HG03558 (cell line): Measurements from ENCODE around the gene WWC2.
"Not testable (repeated sequence)": the region's sequence is repeated elsewhere in the genome, so short reads cannot be mapped to it uniquely, and the experiment has no call there.

Source experiments
- ATAC-seq: cut with Tn5 transposase; IDR thresholded peaks from one replicate; pipeline ENCODE4 v1.9.1; 2021; ENCODE audit warnings: moderate number of reproducible peaks; ENCODE audit not compliant: unreplicated experiment; ENCODE audit errors: extremely low read depth

WWC2 gene

DNA sequence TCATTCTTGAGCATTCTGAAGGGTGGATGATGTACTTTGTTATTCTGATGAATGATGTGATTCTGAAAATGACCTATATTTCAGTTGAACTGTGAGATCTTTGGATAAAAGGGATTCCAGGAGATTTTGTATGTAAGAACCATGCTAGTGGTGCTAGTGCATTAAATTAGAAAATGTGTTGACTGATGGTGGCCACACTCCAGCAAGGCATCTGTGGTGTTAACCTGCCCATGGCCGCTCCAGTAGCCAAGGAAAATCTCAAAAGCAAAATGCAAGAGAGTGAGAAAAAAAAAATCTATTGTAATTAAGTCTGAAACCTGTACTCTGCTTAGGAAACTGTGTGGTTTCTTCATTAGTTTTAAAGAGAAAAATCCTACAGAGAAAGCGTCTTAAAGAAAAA lies 93.5 kb downstream of the WWC2 start:
- ATAC-seq = no peak

DNA sequence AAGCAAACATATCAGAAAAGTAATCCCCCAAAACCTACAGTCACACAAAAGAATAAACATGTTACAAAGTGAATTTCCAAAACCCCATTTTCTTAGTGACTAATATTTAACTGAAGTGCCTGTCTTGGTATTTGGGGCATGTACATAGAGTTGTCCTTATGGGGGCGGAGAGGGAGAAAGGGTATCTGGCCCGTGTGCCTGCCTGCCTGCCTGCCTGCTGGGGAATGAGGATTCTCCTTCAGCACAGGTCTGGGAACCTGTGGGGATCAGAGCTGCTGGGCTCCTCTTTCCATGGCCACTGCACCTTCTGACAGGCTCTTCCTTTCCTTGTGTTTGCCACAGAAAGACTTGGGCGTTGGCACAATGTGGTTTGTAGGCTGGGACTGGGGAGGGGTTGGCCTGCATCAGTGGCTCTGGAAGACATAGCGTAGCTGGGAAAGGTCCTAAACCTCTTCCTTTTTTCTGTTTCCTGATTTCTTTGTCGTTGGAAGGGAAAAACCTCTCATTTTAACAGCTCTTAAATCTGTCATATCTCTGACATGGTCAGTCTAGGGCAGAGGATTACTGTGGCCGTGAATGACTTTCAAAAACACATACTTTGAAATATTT lies 94.8 kb downstream of the WWC2 start:
- ATAC-seq = not testable (repeated sequence)

DNA sequence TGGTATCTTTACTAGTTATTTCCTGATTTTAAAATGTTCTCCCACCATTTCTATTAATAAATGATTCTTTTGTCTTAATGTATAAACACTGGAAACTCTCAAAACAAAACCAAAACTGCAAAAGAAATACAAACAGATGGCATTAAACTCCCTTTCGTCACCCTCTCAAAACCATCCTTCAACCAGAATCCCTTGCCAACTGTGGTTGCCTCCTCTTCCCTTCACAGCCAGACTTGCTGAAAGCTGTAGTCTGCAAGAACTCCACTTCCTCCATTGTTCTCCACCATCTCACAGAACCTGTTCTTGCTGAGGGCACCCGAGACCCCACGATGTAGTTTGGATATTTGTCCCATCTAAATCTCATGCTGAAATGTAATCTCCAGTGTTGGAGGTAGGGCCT lies 96.5 kb downstream of the WWC2 start:
- no peak for ATAC-seq

DNA sequence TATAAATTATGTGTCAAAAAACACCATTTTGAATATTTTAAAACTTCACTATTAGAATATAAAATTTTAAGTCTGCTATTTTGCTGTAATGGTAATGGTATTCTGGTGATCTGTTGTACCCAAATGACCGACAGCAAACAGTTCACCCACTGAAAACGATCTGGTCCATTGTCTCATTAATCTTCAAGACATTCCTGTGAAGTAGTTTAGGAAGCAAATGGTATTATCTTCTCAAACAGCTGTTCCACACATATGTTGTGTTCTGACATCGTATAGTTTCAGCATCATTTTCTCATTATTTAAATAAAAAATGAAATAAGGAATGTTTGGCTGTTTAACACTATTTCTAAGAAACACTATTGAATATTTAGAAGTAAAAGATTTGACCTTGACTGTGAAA lies 98.1 kb downstream of the WWC2 start:
- no peak for ATAC-seq

DNA sequence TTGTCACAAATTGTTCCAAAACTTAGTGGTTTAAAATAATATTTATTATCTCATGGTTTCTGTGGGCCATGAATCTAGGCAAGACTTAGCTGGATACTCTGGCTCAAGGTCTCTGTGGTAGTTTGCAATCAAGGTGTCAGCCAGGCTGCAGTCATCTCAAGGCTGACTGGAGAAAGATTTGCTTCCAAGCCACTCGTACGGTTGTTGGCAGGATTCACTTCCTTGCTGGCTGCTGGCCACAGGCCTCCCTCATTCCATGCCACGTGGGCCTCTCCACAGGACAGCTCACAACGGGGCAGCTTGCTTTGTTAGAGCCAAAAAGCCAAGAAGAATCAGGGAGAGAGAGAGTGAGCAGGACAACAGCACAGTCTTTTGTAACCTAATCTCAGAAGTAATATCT lies 101.4 kb downstream of the WWC2 start:
- no peak for ATAC-seq

DNA sequence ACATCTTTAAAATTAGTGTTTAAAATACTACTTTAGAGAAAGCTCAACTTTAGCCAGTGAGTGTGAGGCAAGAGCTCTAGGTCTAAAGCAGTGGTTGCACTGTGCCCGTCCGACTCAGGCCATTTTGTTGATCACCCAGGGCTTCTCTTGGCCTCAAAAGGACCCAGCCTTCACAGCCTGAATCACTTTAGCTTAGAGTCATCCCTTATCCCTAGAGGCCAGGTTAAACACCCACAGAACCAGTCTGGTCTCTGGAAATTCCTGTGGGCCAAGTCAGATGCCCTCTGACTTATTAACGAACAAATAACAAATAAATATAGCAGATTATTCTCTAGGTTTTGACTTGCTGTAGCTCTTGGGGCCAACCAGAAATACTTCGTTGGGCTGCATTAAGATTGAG lies 102.3 kb downstream of the WWC2 start:
- ATAC-seq = no peak

DNA sequence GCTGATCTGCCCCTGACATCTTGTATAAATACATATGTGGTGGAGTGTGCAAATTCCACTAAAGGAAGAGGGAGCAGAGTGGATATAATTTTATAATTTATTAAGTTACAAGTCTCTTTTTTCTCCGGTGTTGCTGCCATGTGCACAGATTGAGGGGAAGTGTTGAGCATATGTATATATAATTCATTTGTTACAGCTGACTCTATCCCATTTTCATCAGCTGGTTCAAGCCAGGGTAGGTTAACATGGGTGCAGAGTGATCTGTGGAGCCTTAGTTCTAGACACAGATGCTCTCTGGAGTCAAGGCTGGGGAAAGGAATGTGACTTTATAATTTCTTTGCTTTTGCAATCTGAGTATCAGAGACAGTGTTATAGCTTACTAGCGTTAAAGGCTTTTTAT lies 103.5 kb downstream of the WWC2 start:
- no peak for ATAC-seq

DNA sequence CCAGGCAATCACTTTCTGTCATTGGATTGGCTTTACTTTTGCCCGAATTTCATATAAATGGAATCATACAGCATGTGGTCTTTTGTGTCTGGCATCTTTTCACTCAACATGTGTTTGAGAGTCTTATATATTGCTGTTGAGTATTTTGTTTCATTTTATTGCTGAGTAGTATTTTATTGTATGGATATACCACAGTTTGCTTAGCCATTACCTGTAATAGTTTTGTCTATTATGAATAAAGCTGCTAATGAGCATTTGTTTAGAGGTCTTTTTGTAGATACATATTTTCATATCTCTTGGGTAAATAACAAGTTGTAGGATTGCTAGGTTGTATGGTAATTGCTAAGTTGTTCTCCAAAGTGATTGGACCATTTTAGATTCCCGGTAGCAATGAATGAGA lies 105.7 kb downstream of the WWC2 start:
- ATAC-seq = no peak

DNA sequence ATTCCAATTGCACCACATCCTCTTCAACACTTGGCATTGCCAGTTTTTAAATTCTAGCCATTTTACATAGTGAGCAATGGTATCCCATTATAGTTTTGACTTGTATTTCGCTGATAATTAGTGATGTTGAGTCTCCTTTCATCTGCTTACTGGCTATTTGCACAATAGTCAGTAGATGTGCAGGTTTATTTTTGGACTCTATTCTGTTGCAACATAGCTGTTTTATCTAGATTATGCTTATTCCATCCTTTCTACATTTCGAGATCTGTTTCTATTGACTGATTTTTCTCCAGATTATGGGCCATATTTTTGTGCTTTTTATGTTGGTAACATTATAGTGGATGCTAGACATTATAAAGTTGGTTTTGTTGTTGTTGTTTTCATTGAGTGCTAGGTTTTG lies 106.1 kb downstream of the WWC2 start:
- ATAC-seq = no peak

DNA sequence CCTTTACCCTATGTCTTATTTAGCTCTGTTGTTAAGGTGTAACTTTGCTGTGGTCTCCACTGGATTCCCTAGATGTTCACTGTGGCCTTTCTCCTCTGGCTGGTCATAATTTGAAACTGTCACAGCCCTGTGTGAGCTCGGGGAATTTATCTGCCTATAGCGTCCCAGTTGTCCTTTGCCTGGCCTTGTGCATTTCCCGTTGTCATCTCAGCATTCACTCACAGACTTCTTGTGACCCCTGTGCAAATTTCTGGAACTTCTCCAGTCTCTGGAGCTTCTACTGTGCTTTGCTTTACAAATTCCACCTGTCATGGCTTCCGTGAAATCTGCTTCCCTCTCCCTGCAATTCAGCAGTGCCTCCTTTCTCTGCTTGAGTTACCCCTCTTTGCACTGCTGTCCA lies 106.7 kb downstream of the WWC2 start:
- no peak for ATAC-seq

DNA sequence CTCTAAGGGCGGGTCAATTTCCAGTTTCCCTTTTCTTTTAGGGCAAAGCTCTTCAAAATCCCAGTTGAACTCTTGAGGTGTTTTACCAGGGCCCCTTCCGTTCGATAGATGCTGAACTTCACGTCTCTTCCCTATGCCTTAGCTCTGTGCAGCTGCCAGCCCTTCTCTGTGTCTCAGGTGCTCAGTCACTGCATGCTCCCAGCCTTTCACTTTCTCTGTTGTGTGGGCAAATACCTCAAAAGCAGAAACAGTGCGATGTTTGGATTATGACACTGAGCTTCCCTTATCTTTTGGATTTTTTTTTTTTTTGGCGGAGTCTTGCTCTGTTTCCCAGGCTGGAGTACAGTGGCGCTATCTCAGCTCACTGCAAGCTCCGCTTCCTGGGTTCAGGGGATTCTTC lies 112.5 kb downstream of the WWC2 start:
- no peak for ATAC-seq

DNA sequence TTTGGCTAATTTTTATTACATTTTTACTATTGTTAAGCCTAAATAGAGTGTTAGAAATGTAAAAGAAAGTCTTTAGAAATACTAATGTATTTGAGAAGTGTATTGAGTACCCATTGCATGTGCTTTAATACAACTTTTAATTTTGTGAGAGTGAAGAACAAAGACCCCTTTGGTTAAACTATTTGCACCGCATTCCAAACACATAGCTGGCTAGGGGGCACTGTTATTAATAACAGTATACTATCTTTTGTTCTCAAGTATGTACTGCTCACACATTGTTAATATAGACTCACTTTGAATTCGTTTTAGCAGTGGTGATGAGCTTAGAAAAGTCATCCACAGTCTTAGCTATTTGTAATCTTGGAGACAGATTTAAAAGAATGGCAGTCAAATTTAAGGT lies 114.9 kb downstream of the WWC2 start:
- no peak for ATAC-seq

DNA sequence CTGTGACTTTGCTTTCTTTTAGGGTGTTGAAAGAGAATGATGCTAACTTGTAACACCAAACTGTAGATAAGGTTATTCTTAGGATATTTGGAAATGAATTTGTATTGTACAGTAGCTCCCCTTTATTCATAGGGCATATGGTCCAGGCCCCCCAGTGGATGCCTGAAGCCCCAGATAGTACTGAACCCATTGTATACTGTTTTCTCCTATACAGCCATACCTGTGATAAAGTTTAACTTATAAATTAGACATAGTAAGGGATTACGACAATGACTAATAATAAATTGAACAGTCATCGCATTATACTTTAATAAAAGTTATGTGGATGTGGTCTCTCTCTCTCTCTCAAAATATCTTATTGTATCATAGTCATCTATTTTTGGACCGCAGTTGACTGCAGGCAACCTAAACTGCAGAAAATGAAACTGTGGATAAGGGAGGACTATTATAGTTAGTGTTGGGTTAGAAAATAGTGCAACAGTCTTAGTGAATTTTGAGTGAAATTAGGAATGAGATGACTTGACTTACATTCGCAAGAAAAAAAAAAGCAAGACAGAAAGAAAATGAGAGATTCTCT lies 115.9 kb downstream of the WWC2 start:
- ATAC-seq = no peak

DNA sequence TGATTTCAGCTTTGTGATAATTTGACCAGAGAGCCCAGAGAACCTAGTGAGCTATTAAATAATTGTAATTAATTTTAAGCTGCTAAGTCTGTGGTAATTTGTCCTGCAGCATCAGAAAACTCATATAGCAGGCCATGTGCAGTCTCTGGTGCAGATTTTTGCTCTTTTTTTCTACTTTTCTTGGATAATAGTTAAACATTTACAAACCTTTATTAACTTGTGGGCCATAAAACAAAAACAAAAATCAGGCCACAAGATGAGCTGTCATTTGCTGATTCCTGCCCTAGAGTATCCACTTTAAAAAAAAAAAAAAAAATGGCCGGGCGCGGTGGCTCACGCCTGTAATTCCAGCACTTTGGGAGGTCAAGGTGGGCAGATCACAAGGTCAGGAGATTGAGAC lies 121.2 kb downstream of the WWC2 start:
- no peak for ATAC-seq

DNA sequence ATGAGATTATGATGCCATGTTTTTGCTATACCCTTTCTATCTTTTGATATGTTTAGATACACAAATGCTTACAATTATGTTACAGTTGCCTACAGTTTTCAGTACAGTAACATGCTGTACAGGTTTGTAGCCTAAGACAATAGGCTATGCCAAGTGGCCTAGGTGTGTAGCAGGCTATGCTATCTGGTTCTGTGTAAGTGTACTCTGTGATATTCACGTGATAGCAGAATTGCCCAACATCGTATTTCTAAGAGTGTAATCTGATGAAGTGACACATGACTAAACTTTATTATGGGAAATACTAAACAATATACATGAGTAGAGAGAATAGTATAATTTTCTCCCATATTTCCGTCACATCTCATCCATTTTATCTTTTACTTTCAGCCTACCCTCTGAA lies 124.0 kb downstream of the WWC2 start:
- no peak for ATAC-seq

DNA sequence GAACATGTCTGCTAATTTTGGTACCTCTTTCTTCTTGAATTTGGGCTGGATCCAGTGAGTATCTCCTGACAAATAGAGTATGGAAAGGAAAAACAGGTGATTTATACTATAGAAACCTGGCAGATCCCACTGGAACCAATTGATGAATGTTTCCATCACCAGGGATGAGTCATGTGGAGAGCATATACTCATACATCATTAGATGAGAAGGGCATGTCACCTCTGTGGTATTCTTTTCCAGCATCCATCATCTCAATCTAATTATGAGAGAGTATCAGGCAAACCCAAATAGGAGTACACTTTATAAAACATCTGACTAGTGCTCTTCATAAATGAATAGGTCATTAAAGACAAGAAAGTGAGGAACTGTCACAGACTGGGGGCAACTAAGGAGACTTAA lies 130.3 kb downstream of the WWC2 start:
- no peak for ATAC-seq

DNA sequence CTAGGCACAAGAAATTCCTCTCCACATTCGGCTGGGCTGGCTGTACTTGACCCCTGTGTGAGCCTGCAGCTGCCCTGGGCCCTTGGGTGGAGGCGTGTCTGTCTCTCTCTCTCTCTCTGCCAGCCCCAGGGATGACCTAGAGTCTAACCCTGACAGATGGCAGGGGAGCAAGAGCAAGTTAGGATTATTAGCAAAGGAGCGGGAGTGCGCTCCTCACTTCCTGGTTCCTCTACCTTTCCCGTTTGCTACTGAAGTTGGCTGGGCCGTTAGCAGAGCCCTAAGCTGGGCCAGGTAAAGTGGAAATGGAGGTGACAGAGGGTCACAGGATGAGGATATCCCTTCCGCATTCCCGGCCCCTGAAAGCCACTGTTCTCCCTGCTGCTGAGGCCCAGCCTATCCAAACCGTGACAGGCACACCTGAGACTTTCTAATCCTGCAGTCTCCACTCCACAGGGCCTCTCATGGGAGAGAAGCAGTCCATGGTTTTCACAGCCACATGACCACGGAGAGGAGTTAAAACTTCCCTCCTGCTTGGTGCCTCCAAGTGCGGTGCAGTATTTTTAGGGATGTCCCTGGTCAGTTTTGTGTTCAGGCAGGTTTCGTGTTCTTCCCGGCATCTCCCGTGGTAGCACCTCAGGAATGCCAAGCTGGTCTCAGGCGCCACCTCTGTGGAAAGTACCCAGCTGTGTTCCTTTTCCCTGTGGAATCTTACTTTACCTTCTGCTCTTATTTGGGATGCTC lies 141.7 kb downstream of the WWC2 start:
- ATAC-seq = no peak

DNA sequence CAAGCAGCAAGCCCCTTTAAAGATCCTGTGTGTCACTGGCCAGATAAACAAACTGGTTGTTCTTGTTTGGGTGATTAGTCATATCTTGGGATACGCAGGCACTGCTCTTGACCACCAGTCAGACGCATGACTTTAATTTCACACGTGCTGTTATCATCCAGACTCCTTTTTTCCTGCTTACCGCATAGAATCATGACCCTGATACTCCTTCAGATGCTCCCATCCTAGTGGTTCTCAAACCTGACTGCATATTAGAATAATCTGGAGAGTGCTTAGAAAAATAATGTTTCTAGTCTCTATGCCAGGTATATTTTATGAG lies 142.2 kb downstream of the WWC2 start:
- no peak for ATAC-seq

DNA sequence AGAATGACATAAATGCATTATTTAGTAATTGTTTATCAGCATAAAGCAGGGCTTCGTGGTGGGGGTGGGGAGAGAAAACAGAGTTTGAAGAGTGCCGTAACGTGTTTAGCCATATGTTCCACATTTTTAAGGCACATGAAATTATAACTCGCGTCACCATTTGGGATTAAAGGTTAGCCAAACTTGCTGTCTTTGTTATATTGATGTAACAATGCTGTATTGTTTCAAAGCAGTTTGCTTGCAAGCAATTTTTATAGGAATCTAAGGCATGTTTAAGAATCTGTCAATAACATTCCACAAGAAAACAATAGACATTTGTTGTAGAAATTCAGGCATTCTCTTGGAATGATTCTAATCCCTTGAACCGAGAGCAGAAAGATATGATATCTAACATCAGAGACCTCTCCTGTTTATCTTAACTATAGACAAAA lies 142.7 kb downstream of the WWC2 start:
- ATAC-seq = no peak

DNA sequence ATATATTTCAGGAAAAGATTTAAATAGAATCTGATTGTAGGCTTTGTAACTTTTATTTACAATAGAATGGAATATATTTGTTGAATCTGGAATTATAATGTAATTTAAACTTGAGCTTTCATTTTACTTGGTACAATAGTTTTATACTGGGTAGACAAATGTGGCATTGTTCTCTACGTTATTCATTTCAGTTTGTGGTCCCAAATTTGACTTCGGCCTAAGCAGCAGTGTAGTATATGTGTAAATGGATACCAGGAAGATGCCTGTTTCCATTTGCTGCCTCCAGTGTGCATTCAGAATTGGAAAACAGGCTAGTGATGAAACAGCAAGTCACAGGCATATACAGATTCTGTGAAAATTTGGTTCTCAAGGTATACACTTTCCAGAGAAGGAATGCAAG lies 143.2 kb downstream of the WWC2 start:
- no peak for ATAC-seq

DNA sequence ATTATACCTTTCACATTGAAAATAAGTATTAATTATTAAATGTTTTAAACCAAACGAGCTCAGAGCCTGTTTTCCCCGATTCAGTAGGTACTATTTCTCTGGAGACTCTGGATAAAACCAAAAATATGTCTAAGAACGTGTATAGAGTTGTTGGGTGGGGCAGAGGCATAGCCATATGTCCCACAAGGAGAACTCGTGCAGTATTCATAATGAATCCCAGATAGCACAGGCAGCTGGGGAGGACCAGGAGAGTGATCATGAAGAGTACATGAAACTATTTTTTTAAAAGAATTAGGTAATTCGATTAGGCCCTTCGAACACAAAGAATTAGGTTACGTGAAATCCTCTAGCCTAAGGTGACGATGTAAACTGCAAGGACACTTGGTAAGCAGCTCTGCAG lies 145.0 kb downstream of the WWC2 start:
- no peak for ATAC-seq

DNA sequence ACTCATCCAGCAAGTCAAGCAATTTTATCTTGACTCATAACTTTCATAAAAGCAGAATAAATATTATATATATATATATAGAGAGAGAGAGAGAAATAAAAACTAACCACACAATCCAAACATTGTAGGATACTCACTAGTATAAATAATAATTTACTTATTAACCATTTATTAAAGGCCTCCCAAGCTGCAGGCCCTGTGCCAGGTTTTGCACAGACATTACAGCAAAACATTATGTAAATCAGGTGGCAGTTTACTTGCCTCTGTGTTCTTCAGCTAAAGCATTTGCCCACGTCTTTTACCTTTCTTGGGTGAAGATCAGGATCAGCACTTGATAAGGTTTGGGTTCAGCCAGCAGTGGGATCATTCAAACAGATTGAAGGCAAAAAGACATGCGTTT lies 145.4 kb downstream of the WWC2 start:
- ATAC-seq = no peak
